ENCODE measurements around the gene SLC25A42.
A peak's percentile ranks its signal among the peaks of the same experiment; 100 is the strongest.
"Not testable (repeated sequence)": the region's sequence is repeated elsewhere in the genome, so short reads cannot be mapped to it uniquely, and the experiment has no call there.

Gene SLC25A42

GRCh38 chr19:19145684-19146608, 82.2 kb downstream of the SLC25A42 start:
- peak; percentile 50 for DNase-seq (ENCODE audit: low read depth, low spot score)
- no peak overlapping the region for H3K4me3 ChIP-seq (ENCODE audit: low read length)

- no peak for DNase-seq (ENCODE audit: low read depth, low spot score)
- H3K4me3 ChIP-seq (ENCODE audit: low read length): no peak overlapping the region
Measured at GRCh38 chr19:19146865-19147264, 83.1 kb downstream of the SLC25A42 start.

- no peak overlapping the region for H3K4me3 ChIP-seq (ENCODE audit: low read length)
Measured at GRCh38 chr19:19147344-19147743, 83.5 kb downstream of the SLC25A42 start.

GRCh38 chr19:19148504-19148903, 84.7 kb downstream of the SLC25A42 start:
- DNase-seq (ENCODE audit: low read depth, low spot score); H3K4me3 ChIP-seq (ENCODE audit: low read length): not testable (repeated sequence)

More at GRCh38 chr19:19147344-19147743, 83.5 kb downstream of the SLC25A42 start:
- no peak for DNase-seq (ENCODE audit: low read depth, low spot score)

GRCh38 chr19:19149435-19149834, 85.6 kb downstream of the SLC25A42 start:
- H3K4me3 ChIP-seq (ENCODE audit: low read length): no peak overlapping the region

GRCh38 chr19:19151418-19151817, 87.6 kb downstream of the SLC25A42 start:
- H3K4me3 ChIP-seq (ENCODE audit: low read length): no peak overlapping the region

More at GRCh38 chr19:19149435-19149834, 85.6 kb downstream of the SLC25A42 start:
- no peak for DNase-seq (ENCODE audit: low read depth, low spot score)

GRCh38 chr19:19152668-19153384, 89.0 kb downstream of the SLC25A42 start:
- H3K4me3 ChIP-seq (ENCODE audit: low read length): no peak overlapping the region
- DNase-seq (ENCODE audit: low read depth, low spot score): no peak

More at GRCh38 chr19:19151418-19151817, 87.6 kb downstream of the SLC25A42 start:
- DNase-seq (ENCODE audit: low read depth, low spot score): no peak

GRCh38 chr19:19154768-19155494, 91.1 kb downstream of the SLC25A42 start:
- H3K4me3 ChIP-seq (ENCODE audit: low read length): no peak overlapping the region
- DNase-seq (ENCODE audit: low read depth, low spot score): no peak

- H3K4me3 ChIP-seq (ENCODE audit: low read length): no peak overlapping the region
- DNase-seq (ENCODE audit: low read depth, low spot score): no peak
Measured at GRCh38 chr19:19155495-19156219, 91.9 kb downstream of the SLC25A42 start.

GRCh38 chr19:19157808-19158207, 94.0 kb downstream of the SLC25A42 start:
- no peak overlapping the region for H3K4me3 ChIP-seq (ENCODE audit: low read length)
- DNase-seq (ENCODE audit: low read depth, low spot score): no peak

GRCh38 chr19:19159534-19159933, 95.7 kb downstream of the SLC25A42 start:
- H3K4me3 ChIP-seq (ENCODE audit: low read length): no peak overlapping the region
- no peak for DNase-seq (ENCODE audit: low read depth, low spot score)

GRCh38 chr19:19160461-19161035, 96.8 kb downstream of the SLC25A42 start:
- no peak for DNase-seq (ENCODE audit: low read depth, low spot score)
- H3K4me3 ChIP-seq (ENCODE audit: low read length): no peak overlapping the region

GRCh38 chr19:19162495-19162894, 98.7 kb downstream of the SLC25A42 start:
- H3K4me3 ChIP-seq (ENCODE audit: low read length): no peak overlapping the region
- no peak for DNase-seq (ENCODE audit: low read depth, low spot score)
